ENCODE measurements around the gene C16orf89.

DNA sequence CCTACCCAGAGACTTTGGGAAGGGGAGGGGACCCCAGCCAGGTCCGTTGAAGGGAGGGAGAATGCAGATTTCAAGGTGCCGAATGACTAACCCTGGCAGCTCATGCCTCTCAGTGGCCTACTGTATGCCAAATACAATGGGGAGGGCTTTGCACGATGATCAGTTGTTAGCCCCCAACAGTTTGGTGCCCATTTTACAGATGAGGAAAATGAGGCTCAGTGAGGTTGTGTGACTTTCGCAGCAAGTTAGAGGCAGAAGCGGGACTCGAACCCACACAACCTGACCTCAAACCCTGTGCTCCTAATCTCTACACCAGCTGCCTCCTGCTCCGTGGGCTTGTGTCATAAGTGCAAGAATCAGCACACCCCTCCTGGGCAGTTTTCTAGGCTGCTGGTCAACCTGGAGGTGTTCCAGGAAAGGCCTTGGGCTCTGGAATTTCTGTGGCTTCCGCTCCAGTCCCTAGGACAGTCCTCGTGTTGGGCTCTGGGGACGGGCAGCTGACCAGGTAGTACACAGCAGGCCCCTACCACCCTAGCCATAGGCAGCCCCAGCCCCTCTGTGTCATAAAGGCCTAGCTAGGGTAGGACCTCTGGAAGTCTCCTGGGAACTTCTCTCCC is 20.1 kb downstream of the C16orf89 start:
- TF ChIP-seq EP300 (IDR thresholded peaks at IDR 0.05) (no peak), POLR2A (IDR thresholded peaks at IDR 0.05) (no peak), POLR2AphosphoS5 (IDR thresholded peaks at IDR 0.05) (no peak)
- TF ChIP-seq, protein P1, sequence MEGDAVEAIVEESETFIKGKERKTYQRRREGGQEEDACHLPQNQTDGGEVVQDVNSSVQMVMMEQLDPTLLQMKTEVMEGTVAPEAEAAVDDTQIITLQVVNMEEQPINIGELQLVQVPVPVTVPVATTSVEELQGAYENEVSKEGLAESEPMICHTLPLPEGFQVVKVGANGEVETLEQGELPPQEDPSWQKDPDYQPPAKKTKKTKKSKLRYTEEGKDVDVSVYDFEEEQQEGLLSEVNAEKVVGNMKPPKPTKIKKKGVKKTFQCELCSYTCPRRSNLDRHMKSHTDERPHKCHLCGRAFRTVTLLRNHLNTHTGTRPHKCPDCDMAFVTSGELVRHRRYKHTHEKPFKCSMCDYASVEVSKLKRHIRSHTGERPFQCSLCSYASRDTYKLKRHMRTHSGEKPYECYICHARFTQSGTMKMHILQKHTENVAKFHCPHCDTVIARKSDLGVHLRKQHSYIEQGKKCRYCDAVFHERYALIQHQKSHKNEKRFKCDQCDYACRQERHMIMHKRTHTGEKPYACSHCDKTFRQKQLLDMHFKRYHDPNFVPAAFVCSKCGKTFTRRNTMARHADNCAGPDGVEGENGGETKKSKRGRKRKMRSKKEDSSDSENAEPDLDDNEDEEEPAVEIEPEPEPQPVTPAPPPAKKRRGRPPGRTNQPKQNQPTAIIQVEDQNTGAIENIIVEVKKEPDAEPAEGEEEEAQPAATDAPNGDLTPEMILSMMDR (IDR thresholded peaks at IDR 0.05), result no peak
